ENCODE data around the gene MAML2.

MAML2 gene

GRCh38 chr11:96035740-96036078 is 307.3 kb downstream of the MAML2 start:
- no peak overlapping the region for H3K4me3 ChIP-seq (ENCODE audit: low read depth, low read length)
- TF ChIP-seq, protein P1, sequence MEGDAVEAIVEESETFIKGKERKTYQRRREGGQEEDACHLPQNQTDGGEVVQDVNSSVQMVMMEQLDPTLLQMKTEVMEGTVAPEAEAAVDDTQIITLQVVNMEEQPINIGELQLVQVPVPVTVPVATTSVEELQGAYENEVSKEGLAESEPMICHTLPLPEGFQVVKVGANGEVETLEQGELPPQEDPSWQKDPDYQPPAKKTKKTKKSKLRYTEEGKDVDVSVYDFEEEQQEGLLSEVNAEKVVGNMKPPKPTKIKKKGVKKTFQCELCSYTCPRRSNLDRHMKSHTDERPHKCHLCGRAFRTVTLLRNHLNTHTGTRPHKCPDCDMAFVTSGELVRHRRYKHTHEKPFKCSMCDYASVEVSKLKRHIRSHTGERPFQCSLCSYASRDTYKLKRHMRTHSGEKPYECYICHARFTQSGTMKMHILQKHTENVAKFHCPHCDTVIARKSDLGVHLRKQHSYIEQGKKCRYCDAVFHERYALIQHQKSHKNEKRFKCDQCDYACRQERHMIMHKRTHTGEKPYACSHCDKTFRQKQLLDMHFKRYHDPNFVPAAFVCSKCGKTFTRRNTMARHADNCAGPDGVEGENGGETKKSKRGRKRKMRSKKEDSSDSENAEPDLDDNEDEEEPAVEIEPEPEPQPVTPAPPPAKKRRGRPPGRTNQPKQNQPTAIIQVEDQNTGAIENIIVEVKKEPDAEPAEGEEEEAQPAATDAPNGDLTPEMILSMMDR (IDR thresholded peaks at IDR 0.05; ENCODE audit: low read depth, low read length) = no peak

GRCh38 chr11:96035031-96035739 is 307.8 kb downstream of the MAML2 start:
- TF ChIP-seq, protein P1 (IDR thresholded peaks at IDR 0.05; ENCODE audit: low read depth, low read length) = no peak
- H3K4me3 ChIP-seq (ENCODE audit: low read depth, low read length) = no peak overlapping the region

DNA sequence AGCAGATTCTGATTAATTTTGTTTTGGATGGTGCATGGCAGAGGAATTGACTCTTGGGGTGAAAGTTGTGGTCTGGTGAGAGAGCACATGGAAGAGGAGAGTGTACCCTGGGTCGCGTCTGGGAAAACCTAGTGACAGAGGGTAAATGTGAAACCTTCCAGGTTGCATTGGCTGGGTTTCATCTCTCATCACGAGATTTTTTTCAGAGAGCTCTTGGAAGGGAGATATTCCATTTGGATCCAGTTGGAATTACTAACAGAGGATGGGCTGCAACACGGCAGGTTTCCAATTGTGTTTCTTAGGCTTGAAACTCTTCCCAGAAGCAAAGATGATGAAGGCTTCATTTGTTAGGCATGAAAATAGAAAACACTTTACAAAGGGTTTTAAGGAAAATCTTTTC is 309.4 kb downstream of the MAML2 start:
- TF ChIP-seq, protein P1 (IDR thresholded peaks at IDR 0.05; ENCODE audit: low read depth, low read length) = no peak
- no peak overlapping the region for H3K4me3 ChIP-seq (ENCODE audit: low read depth, low read length)

- TF ChIP-seq, protein P1 (IDR thresholded peaks at IDR 0.05; ENCODE audit: low read depth, low read length) = no peak
- H3K4me3 ChIP-seq (ENCODE audit: low read depth, low read length) = no peak overlapping the region
Measured at GRCh38 chr11:96033095-96033494, 309.9 kb downstream of the MAML2 start.

DNA sequence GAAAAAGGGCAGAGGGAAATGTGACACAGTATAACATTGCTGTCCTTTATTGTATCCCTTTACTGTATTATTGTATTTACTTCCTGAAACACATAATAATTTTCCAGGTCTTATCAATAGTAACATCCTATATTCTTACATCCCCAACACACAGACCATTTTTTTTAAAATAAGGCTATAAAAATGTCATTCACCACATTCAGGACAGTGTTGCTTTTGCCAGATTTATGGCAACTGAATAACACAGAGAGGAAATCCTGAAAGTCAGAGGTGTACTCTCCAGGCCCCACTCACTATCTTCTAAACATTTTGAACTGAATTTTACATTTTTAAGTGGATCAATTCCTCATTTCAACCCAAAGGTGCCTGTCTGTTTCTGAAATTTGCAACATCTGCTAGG is 314.2 kb downstream of the MAML2 start:
- H3K4me3 ChIP-seq (ENCODE audit: low read depth, low read length) = no peak overlapping the region
- TF ChIP-seq, protein P1 (IDR thresholded peaks at IDR 0.05; ENCODE audit: low read depth, low read length) = no peak

DNA sequence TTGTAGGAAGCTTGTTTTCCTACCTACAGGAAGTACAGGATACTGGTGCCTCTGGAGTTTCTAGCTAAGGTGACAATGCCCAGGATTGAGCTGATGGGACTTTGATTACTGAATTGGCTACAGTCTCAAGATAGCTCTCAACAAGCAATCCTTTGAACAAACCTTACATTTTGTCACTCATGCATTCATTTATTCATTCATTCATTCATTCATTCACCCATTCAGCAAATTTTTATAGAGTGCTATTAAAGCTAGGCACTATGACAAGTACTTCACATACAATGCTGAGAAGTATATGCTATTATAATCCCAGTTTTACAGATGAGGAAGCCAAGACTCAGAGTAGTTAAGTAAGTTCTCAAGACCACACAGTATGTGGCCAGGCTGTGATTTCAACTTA is 316.0 kb downstream of the MAML2 start:
- no peak overlapping the region for H3K4me3 ChIP-seq (ENCODE audit: low read depth, low read length)
- TF ChIP-seq, protein P1 (IDR thresholded peaks at IDR 0.05; ENCODE audit: low read depth, low read length) = no peak

DNA sequence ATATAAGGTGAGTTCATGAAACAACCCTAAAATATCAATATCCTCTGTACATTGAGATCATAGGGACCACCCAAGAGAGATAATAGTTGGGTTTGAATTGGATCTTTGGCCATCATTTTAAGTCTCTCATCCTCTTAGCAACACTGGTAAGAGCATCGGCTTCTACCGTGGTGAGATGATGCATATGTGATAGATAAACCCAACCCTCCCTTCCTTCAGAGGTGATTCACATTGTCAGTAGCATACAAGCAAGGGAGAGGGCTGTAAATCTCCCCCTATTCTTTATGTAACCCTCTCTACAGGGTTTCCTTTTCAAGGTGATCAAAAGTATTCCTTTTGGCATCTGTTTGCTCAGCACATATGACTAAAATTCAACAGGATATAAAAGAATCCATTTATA is 316.7 kb downstream of the MAML2 start:
- H3K4me3 ChIP-seq (ENCODE audit: low read depth, low read length) = no peak overlapping the region
- TF ChIP-seq, protein P1 (IDR thresholded peaks at IDR 0.05; ENCODE audit: low read depth, low read length) = no peak

All from WI38 (cell line).